Activated CD4-positive, alpha-beta T cell treated with anti-CD3 and anti-CD28 coated beads for 4 hours (primary cell): ENCODE measurements around the gene ABHD2.
A peak's percentile ranks its signal among the peaks of the same experiment; 100 is the strongest.
"Not testable (repeated sequence)": the region's sequence is repeated elsewhere in the genome, so short reads cannot be mapped to it uniquely, and the experiment has no call there.

Experiments used
- DNase-seq, 2 donors: peaks; one replicate each; pipeline ENCODE4 v3.0.0-alpha.2; 2020

The ABHD2 gene

DNA sequence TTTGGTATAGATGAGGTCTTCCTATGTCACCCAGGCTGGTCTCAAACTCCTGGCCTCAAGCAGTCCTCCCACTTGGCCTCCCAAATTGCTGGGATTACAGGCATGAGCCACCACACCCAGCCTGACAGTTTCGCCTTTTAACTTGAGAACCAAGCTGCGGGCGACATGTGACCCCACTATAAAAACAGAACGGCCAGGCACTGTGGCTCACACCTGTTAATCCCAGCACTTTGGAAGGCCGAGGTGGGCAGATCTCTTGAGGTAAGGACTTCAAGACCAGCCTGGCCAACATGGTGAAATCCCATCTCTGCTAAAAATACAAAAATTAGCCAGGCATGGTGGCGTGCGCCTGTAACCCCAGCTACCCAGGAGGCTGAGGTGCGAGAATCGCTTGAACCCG lies 52.9 kb downstream of the ABHD2 start:
- not testable (repeated sequence) for DNase-seq

- no peak for DNase-seq
These were observed 53.6 kb downstream of the ABHD2 start for GRCh38 chr15:89141885-89142284.

GRCh38 chr15:89142423-89142822 lies 54.2 kb downstream of the ABHD2 start:
- DNase-seq: no peak

GRCh38 chr15:89143503-89144162 lies 55.4 kb downstream of the ABHD2 start:
- no peak for DNase-seq

DNA sequence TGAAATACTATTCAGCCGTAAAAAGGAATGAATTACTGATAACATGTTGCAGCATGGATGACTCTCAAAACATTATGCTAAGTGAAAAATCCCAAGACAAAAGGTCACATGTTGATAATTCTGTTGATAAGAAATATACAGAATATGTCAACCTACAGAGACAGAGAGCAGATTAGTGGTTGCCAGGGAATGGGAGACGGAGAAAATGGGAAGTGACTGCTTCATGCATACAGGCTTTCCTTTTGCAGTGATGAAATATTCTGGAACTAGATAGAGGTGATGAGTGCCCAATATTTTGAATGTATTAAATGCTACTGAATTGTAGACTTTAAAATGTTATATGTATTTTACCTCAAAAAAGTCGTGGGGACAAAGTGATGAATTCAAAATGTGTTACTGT lies 56.2 kb downstream of the ABHD2 start:
- no peak for DNase-seq

GRCh38 chr15:89146366-89146765 lies 58.1 kb downstream of the ABHD2 start:
- DNase-seq: no peak

- no peak for DNase-seq
These were observed 59.9 kb downstream of the ABHD2 start for GRCh38 chr15:89148126-89148525.

- DNase-seq: no peak
These were observed 61.3 kb downstream of the ABHD2 start for GRCh38 chr15:89149501-89150101.

DNA sequence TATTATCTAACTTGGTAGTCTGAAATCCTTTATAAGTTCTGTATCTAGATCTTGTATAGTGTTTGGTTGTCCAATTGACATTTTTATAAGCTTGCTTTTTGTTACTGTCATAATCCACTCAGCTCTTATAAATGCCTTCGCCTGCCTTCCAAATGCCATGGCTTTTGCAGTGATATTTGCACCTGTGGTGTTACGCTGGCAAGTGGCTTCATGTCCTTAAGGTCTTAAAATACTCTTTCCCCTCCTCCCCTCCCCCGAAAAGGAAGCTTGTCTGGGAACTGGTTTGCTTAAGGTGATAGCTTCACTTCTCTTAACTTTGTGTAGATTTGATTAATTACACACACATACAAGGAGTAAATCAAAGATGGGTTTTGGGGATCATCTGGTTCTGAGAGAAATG lies 62.0 kb downstream of the ABHD2 start:
- no peak for DNase-seq

- DNase-seq: no peak
These were observed 62.8 kb downstream of the ABHD2 start for GRCh38 chr15:89150762-89151664.

- DNase-seq: no peak
These were observed 66.9 kb downstream of the ABHD2 start for GRCh38 chr15:89155122-89155521.

- no peak for DNase-seq
These were observed 67.4 kb downstream of the ABHD2 start for GRCh38 chr15:89155656-89156055.

DNA sequence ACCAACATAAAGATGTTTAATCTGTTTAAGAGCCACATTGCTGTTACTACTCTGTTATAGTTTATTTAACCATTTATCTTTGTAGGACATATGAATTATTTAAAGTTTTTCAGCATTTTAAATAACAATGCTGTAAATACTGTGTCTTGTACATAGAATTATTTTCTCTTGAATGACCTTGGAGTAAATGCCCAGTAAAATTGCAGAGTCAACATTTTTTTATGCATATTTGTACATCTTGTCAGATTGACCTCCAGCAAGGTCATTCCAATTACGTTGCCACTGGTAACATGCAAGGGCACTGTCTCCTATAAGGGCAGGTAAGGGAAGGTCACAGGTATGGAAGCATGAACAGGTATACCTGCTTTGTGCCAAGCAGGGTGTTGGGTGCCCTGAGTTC lies 68.8 kb downstream of the ABHD2 start:
- DNase-seq: no peak

DNA sequence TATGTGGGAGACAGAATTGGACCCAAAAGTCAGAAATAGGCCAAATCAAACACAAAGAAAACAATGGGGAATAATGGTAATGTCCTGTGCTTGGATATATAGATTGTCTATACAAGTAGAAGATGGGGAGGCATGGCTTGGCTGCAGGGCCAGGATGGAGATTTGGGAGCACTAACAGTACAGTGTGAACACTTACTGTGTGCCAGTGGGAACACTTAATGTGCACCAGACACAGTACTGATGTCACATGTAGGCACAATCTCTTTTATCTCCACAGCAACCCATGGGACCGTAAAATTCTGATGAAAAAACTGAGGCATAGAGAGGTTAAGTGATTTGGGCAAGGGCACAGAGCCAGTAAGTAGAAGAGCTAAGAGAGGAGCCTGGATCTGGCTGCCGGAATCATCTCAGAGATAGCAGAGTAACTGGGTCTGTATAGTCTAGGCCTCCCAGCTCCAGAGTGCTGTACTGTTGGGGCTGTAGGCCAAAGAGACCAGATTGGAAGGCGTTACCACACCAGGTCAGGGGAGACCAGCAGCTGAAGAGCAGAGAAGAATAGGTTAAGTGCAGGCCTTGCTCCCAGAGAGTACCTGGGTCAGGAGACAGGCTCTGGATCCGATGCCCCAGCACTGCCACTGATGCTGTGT lies 69.8 kb downstream of the ABHD2 start:
- no peak for DNase-seq

- no peak for DNase-seq
These were observed 73.4 kb downstream of the ABHD2 start for GRCh38 chr15:89161666-89162065.

DNA sequence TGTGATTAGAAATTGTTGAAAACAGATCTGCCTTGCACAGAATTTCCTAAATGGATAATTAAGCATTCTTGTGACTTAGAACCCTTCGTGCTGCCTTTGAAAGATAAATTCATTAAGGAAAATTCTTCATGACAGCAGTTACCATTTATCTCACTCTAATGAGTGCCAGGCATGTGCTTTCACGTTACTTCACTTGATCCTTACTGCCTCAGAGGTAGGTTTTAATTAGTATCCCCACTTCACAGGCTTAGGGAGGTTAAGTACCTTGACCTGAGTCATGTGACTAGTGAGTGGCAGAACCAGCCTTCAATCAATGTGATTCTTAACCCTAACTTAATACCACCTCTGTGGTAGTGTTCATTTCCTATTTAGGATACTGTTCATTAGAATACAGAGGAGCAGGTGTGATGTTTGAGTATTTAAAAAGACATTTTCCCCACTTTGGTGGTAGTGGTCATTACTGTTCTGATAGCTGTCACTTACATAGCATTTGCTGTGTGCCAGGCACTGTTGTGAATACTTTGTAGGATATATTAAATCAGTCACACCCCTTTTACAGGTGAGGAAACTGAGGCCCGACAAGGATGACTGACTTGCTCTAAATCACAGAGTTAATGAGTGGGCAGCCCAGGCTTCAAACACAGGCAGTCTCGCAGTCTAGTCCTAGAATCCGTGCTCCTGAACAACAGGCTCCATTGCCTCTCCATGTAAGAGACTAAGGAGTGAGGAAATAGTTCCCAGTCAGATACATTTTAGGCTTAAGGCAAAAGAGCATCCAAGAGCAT lies 75.2 kb downstream of the ABHD2 start:
- no peak for DNase-seq

DNA sequence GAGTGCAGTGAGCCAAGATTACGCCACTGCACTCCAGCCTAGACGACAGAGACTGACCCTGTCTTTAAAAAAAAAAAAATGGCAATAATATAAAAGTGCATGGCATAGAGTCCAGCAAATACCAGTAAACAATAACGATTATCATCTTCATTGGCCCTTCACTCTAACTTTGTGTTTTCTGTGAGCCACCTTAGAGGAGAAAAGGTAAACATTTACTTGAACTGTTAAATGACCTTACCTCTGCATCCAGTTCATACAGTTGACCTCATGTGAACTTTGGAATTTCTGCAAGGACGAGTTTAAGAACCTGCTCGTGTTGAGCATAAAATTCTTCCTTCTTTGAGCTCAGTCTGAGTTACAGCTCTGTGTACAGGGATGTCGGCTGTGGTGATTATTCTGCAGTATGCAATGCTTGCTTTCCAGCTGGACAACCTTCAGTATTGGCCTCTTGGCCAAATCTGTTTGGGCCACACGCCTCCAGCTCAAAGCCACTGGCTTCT lies 76.5 kb downstream of the ABHD2 start:
- DNase-seq: no peak

DNA sequence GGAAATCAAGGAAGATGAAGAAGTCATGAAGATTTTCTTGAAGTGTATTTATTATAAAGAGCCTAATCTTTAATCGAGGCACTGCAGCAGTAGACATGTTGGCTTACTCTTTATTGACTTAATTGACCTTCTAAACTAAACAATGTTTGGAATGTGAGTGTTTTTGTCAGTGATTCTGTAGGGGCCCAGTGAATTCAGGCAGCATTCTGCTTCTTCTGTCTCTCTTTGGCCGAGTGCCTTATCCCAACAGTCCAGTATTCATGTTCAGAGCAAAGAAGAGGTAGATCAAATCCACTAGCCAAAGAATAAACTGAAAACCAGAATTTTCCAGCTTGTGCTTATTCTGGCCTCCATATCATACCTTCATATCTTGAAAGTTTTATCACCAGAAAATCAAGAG lies 77.4 kb downstream of the ABHD2 start:
- DNase-seq: no peak

DNA sequence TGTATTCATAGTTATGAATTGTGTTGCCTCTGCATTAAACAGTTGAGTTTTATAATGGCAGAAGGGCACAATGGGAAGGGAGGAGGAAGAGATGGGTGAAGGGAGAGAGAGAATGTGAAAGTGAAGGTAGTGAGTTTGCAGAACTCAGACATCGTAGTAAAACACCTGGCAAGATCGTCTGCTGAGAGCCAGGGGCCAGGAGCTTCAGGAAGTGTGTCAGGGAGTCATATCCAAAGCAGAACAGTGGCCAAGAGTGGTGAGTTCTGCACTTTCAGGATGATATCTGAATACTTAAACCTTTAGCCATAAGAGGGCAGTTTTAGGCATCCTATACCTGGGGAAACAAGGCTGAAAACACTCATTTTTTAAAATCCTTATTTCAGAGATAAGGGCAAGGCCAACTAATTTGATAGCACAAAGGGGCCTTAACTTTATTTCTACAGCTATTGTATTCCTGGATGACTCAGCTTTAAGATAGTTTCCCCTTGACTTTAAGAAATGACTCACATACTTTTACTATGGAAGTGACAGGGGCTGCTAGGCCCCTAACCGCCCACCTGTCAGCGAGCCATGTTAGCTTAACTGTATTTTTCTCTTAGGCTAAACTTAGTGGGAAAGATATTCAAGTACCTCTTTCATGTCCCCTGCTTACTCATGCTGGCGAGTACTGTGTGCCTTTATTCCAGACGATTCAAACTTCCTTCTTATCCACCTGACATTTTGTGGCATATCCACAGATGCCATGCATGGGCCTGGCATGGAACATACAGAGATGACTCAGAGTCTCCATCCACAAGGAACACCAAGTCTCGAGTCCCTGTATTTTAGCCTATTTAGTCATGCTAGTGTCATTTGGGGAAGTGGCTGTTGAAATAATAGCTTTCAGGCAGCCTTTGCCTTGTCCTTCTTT lies 79.3 kb downstream of the ABHD2 start:
- DNase-seq: peak; percentile 40 to 61

DNA sequence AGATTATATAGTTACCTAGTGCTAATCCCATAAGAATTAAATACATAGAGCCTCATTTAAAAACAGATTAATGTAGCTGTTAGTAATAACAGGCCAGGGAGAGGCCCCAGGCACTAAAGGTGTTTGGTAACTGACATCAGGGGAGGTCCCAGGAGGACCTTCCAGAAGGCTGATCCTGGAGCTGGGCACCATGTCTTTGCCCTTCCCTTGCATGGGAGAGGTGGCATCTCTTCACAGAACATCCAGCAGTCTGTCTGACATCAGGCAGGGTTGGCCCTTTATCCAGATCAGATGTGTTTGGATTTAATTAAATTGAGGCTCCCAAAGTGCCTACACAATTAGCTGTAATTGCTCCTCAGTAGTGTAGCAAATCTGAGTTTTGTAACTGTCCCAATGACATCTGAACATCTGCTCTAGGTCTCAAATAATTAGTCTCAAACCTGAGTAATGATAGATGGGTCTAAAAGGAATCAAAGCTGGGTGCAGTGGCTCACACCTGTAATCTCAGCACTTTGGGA lies 80.1 kb downstream of the ABHD2 start:
- DNase-seq: no peak

DNA sequence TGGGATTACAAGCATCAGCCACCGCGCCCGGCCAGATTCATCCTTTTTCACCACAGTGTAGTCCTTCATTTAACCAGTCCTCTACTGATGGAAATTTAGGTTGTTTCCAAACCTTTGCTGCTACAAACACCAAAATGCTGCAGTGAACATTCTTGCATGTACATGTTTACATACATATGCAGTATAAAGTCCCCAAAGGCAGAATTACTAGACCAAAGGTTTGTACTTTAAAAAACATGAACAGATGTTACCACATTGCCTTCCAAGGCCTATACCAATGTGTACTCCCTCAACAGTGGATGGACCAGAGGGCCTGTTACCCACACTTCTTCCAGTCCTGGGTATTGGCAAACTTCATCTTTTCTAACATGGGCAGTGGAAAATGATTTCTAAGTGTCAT lies 82.1 kb downstream of the ABHD2 start:
- no peak for DNase-seq
